H1 (cell line): ENCODE measurements around the gene PAOX.

ENCODE experiments used
- ATF3 ChIP-seq: IDR thresholded peaks from 2 replicates; pipeline ENCODE4 v1.6.1; 2011; ENCODE audit warnings: low read depth, mild to moderate bottlenecking, low read length; ENCODE audit not compliant: insufficient read depth
- CTCF ChIP-seq, 3 experiments: IDR thresholded peaks; 1 replicate in 2 of 3; 2 replicates in 1 of 3; pipeline versions ENCODE4 v1.5.1 to v1.6.1; 2011; ENCODE audit warnings: low read length in 3 of 3, mild to moderate bottlenecking in 3 of 3, inconsistent platforms in 2 of 3, low read depth in 1 of 3, moderate library complexity in 1 of 3; ENCODE audit not compliant: insufficient read depth in 1 of 3; ENCODE audit errors: control extremely low read depth in 1 of 3
- POLR2A ChIP-seq, 2 experiments: IDR thresholded peaks; 1 replicate in 1 of 2; 2 replicates in 1 of 2; pipeline ENCODE4 v1.6.1; 2011; ENCODE audit warnings: low read depth in 2 of 2, low read length in 2 of 2, mild to moderate bottlenecking in 2 of 2; ENCODE audit errors: control extremely low read depth in 1 of 2
- POLR2AphosphoS5 ChIP-seq: IDR thresholded peaks from 2 replicates; pipeline ENCODE4 v1.6.1; 2011; ENCODE audit warnings: low read depth, low read length
- POU5F1 ChIP-seq: IDR thresholded peaks from 2 replicates; pipeline ENCODE4 v1.6.1; 2011; ENCODE audit warnings: low read depth, mild to moderate bottlenecking, low read length, moderate library complexity

GRCh38 chr10:133420028-133420427 lies 41.0 kb downstream of the PAOX start:
- TF ChIP-seq CTCF (IDR thresholded peaks at IDR 0.05; ENCODE audit: control extremely low read depth in 1 of 3, insufficient read depth in 1 of 3, low read depth in 1 of 3, low read length in 3 of 3): no peak
- no peak for TF ChIP-seq ATF3
- no peak for TF ChIP-seq POU5F1
- TF ChIP-seq POLR2AphosphoS5: peak; percentile 38; the same call in 1 of the 2 replicates
- peak in 1 of 2 experiments; percentile 10; a peak in 1 of 3 replicates for TF ChIP-seq POLR2A (IDR thresholded peaks at IDR 0.05; ENCODE audit: control extremely low read depth in 1 of 2, low read depth in 2 of 2, low read length in 2 of 2)
